Smooth muscle cell (in vitro differentiated cells): Measurements from ENCODE around the gene GMPR2. TPM values are rescaled to one million over a fixed set of nuclear protein-coding genes. Genes with fewer than 3 reads are reported as not detected.

ENCODE experiments used
- DNase-seq: peaks from one replicate; lab custom pipeline; 2025; ENCODE audit not compliant: unreplicated experiment; lab: John Stamatoyannopoulos, UW
- H2AFZ ChIP-seq: fragments of 200-600 bp; sonication (generic); 2 replicates; pipeline ENCODE4 v1.6.0; 2016; ENCODE audit warnings: antibody characterized with exemption, low read depth, mild to moderate bottlenecking
- H3F3A ChIP-seq: fragments of 200-600 bp; sonication (generic); 2 replicates; pipeline ENCODE4 v1.6.0; 2017; ENCODE audit warnings: antibody characterized with exemption, low read depth
- H3K27ac ChIP-seq: fragments of 200-600 bp; sonication (generic); 2 replicates; pipeline ENCODE4 v1.5.1; 2016; ENCODE audit warnings: low read depth, mild to moderate bottlenecking
- H3K27me3 ChIP-seq: fragments of 200-600 bp; sonication (generic); 2 replicates; pipeline ENCODE4 v1.6.1; 2016; ENCODE audit warnings: low read depth, mild to moderate bottlenecking
- H3K36me3 ChIP-seq: fragments of 200-600 bp; sonication (generic); 2 replicates; pipeline ENCODE4 v1.5.1; 2016; ENCODE audit warnings: low read depth
- H3K4me1 ChIP-seq: fragments of 200-600 bp; sonication (generic); 2 replicates; pipeline ENCODE4 v1.5.1; 2016; ENCODE audit warnings: low read depth
- H3K4me2 ChIP-seq: fragments of 200-600 bp; sonication (generic); 2 replicates; pipeline ENCODE4 v1.6.0; 2016; ENCODE audit warnings: mild to moderate bottlenecking
- H3K4me3 ChIP-seq: fragments of 200-600 bp; sonication (generic); 2 replicates; pipeline ENCODE4 v1.5.1; 2016; ENCODE audit warnings: mild to moderate bottlenecking
- H3K79me2 ChIP-seq: fragments of 200-600 bp; sonication (generic); 2 replicates; pipeline ENCODE4 v1.6.0; 2016; ENCODE audit warnings: low read depth, mild to moderate bottlenecking
- H3K9ac ChIP-seq: fragments of 200-600 bp; sonication (generic); 2 replicates; pipeline ENCODE4 v1.6.0; 2016; ENCODE audit warnings: low read depth
- H3K9me3 ChIP-seq: fragments of 200-600 bp; sonication (generic); replicated peaks from 2 replicates; pipeline ENCODE4 v1.5.1; 2016; ENCODE audit warnings: low read depth
- H4K20me1 ChIP-seq: fragments of 200-600 bp; sonication (generic); 2 replicates; pipeline ENCODE4 v1.6.0; 2016; ENCODE audit warnings: low read depth
- CTCF ChIP-seq: fragments of 200-600 bp; sonication (generic); IDR thresholded peaks from 2 replicates; pipeline ENCODE4 v1.5.1; 2017; ENCODE audit warnings: borderline replicate concordance, mild to moderate bottlenecking, antibody characterized with exemption; ENCODE audit not compliant: insufficient read depth, poor library complexity, severe bottlenecking
- WGBS: methylation state at CpG from one replicate; pipeline ENCODE4 v1.1.7; 2016; ENCODE audit warnings: low lambda C conversion rate; 5-methylcytosine and 5-hydroxymethylcytosine counted together
- polyA plus RNA-seq: library from polyadenylated mRNA; unstranded; fragments of >200 nt; fragmentation: Nextera tagmentation; extraction: Ambion mirVana; gene quantifications from 2 replicates; pipeline ENCODE4 v1.2.1, GENCODE V29; 2016
- total RNA-seq: library from RNA; depleted of rRNA; stranded (reverse); fragments of >200 nt; gene quantifications from 2 replicates; pipeline ENCODE4 v1.2.3, GENCODE V29; 2014

The GMPR2 gene
- total and polyA plus RNA-seq, 2 experiments from 2014 or later, result 43.4 to 65.0 TPM

DNA sequence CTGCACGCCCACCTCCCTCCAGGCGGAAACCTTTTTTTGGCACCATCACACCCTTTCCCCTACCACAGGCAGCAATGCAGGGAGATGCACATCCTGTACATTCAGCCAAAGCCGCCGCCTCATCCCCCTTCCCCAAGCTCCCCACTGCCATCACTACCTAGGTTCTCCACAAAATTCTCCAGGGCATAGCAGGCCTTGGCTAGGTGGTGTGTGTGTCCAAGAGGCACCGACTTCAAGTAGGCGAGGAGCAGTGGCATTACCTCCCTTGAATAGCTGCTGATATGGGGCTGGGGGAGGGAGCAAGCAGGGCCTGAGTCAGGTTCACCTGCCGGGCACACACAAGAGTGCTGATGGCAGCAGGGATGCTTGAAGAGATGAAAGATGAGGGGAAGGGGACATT is 47.7 kb upstream of the GMPR2 start:
- no peak for DNase-seq
- H3K27ac ChIP-seq, result no peak overlapping the region
- H2AFZ ChIP-seq, result no peak overlapping the region
- no peaks in the 10 kb centered on the region for H4K20me1 ChIP-seq
- TF ChIP-seq CTCF, result no peak
- WGBS, result 99% methylated on average over 7 of the region's 7 CpGs
- no peak overlapping the region for H3K4me2 ChIP-seq
- H3F3A ChIP-seq, result peaks cover 10% of the 10 kb centered on the region
- no peaks in the 10 kb centered on the region for H3K27me3 ChIP-seq
- no peak overlapping the region for H3K9ac ChIP-seq
- no peak overlapping the region for H3K4me3 ChIP-seq
- peaks cover 9% of the 10 kb centered on the region for H3K79me2 ChIP-seq
- no peaks in the 10 kb centered on the region for H3K36me3 ChIP-seq
- peaks cover 11% of the 10 kb centered on the region for H3K4me1 ChIP-seq
- no peaks in the 10 kb centered on the region for H3K9me3 ChIP-seq

DNA sequence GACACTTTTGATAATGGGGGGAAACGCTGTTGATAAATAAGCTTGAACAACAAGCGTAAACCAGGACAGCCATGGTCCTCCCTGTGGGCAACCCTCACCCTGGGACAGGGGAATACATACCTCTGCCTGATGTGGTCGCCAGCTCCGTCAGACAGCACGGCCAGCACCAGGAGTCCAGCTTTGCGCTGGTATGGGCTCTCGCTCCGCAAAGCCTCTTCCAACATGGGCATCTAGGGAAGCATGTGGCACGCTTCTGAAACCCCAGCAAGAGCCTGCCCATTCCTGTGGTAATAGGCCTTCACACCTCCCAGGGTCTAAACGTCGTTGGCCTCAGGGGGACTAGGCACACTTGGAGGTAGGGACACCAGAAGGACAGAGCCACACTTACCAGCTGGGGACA is 47.0 kb upstream of the GMPR2 start:
- DNase-seq, result no peak
- Histone ChIP-seq H4K20me1 (no peaks in the 10 kb centered on the region), H3K27ac (no peak overlapping the region), H3K9ac (no peak overlapping the region), H3F3A (peaks cover 10% of the 10 kb centered on the region), H3K4me3 (no peak overlapping the region), H3K79me2 (peaks cover 9% of the 10 kb centered on the region), H3K27me3 (no peaks in the 10 kb centered on the region), H2AFZ (no peak overlapping the region), H3K9me3 (no peaks in the 10 kb centered on the region), H3K36me3 (no peaks in the 10 kb centered on the region), H3K4me2 (no peak overlapping the region), H3K4me1 (peaks cover 11% of the 10 kb centered on the region)
- 96% methylated on average over 11 of the region's 11 CpGs for WGBS
- no peak for TF ChIP-seq CTCF

DNA sequence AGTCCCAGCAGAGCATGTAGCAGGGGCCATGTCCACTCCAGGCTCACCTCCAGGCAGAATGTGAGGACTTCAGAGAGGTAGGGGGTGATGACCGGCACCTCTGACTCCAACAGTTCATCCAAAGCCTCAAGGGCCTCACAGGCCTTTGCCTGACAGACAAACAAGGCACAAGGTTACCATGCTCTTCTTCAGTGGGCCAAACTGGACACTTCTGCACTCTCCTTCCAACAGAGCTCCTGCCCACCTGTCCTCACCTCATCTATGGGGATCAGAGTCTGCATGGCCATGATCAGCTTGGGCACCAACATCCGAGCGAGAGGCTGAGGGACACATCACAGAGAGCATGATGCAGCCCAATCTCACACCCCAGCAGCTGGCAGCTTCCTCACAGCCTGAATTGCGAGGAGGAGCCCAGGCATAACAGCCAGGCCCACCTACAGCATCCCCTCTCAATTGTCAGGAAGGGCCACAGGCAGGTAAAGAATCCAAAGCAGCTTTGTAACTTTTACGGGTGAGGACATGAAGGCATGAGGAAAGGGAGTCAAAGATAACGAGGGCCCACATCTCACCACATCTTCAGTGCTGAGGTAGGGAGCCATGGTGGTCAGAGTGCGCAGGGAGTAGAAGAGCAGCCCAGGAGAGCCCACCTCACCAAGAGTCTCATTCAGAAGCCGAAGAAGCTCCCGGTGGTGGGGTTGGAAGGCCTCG is 45.7 kb upstream of the GMPR2 start:
- TF ChIP-seq CTCF, result no peak
- Histone ChIP-seq H3K36me3 (no peaks in the 10 kb centered on the region), H3K9ac (no peak overlapping the region), H3K4me1 (peaks cover 11% of the 10 kb centered on the region), H3K4me3 (no peak overlapping the region), H2AFZ (no peak overlapping the region), H3K4me2 (no peak overlapping the region), H3K27ac (no peak overlapping the region), H3K79me2 (peaks cover 9% of the 10 kb centered on the region), H3K27me3 (no peaks in the 10 kb centered on the region), H3K9me3 (no peaks in the 10 kb centered on the region), H3F3A (peaks cover 10% of the 10 kb centered on the region), H4K20me1 (no peaks in the 10 kb centered on the region)
- no peak for DNase-seq
- WGBS, result 96% methylated on average over 10 of the region's 10 CpGs

GRCh38 chr14:24187539-24187915 is 45.2 kb upstream of the GMPR2 start:
- no peak overlapping the region for H3K27ac ChIP-seq
- no peaks in the 10 kb centered on the region for H3K27me3 ChIP-seq
- H3K79me2 ChIP-seq, result peaks cover 13% of the 10 kb centered on the region
- H3K4me3 ChIP-seq, result peak overlapping the region; percentile 58
- no peaks in the 10 kb centered on the region for H3K36me3 ChIP-seq
- H3K4me1 ChIP-seq, result peaks cover 11% of the 10 kb centered on the region
- H2AFZ ChIP-seq, result no peak overlapping the region
- no peaks in the 10 kb centered on the region for H3K9me3 ChIP-seq
- no peak overlapping the region for H3K9ac ChIP-seq
- WGBS, result 88% methylated on average over 2 of the region's 2 CpGs
- TF ChIP-seq CTCF, result no peak
- no peaks in the 10 kb centered on the region for H4K20me1 ChIP-seq
- peaks cover 10% of the 10 kb centered on the region for H3F3A ChIP-seq
- no peak for DNase-seq
- peak overlapping the region; percentile 85 for H3K4me2 ChIP-seq
